Activated gamma-delta T cell treated with Interleukin-2 at 50 U/mL for 16 hours (primary cell): Measurements from ENCODE around the gene TPT1.
"Not testable (repeated sequence)": the region's sequence is repeated elsewhere in the genome, so short reads cannot be mapped to it uniquely, and the experiment has no call there.

Experiments
- DNase-seq: peaks from one replicate; pipeline ENCODE4 v3.0.0-alpha.2; 2020

TPT1 gene

DNA sequence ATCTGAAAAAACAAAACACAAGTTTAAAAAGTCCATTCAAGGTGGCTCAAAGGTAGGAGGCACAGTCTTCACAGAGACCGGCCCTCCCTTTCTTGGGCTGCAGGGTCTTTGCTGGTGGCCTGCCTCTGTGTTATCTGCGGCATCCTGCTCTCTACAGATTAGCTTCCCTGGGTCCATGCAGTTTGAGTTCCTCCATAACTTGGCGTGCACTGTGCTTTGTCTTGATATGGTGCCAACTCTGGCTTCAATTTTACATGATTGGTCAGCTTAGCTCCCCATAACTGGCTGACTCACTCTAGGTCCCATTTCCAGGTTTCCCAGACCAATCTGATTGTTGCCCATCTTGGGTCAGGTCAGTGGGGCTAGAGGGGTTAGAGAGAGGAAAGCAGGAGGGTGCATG lies 41.8 kb downstream of the TPT1 start:
- DNase-seq = no peak

DNA sequence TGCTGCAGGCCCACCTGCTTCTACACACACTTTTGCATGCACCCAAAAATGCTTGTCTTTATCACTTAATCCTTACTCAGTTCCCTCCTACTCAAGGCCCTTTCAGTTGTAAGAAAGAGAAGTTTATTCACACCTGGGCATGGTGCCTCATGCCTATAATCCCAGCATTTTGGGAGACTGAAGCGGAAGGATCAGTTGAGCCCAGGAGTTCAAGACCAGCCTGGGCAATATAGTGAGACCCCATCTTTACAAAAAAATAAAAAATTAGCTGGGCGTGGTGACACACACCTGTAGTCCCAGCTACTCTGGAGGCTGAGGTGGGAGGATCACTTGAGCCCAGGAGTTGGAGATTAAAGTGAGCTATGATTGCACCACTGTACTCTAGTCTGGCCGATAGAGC lies 42.4 kb downstream of the TPT1 start:
- not testable (repeated sequence) for DNase-seq

DNA sequence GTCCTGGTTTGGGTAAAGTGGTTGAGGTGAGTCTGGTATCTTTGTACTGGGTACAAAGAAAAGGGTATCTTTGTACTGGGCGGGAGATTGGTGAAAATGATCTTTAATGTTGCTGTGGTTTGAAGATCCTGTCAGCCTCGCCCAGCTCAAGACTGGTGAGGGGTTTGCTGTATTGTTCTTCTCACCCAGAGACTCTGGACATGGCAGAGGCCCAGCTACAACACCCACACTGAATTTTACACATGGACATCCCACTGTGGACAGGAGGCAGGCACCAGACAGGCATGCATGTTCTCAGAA lies 42.8 kb downstream of the TPT1 start:
- DNase-seq = no peak

DNA sequence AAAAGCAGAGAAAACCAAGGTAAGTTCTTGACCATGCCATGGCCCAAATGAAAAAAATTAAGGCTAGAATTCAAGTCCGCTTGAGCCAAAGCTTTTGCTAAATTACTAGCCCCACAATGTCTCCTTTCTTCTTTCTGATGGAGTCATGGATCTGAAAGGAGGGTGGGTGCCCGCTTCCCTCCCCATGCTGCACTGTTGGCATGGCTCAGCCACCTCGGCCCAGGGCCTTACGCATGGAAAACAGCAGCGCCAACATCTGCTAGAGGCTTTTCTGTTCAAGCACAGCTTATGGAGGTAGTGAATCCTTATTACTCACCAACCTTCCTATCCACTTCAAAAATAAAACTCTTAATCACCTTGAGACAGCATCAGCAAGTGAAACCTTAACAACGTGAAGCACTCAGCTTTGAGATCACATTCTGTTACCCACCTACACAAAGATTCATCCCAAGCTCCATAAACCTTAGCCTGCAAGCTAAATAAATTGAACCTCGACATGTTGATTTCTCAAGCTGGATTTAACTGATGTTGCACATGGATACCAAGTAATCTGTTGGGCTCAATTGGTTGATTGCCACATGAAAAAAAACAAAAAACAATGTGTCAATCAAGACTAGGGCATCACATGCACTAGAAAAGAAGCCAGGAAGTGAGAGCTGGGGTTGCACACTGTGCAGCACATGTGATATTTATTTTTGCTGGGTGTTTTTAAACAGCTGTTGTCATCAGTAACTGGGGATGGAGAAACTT lies 43.4 kb downstream of the TPT1 start:
- no peak for DNase-seq

DNA sequence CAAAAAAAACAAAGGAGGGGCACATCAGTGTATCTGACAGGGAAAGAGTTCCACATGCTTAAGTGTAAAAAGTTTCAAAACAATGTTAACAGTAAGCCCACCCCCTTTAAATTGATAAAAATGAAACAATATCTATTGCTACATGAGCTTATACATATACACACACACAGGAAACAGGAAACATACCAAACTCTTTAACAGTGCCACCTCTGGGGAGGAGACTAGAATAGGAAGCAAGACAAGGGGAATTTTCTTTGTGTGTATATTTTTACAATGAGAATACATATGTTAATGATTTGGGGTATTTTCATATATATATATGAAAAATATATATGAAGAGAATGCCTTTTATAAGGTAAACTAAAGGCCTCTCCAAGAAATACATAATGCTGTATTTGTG lies 44.7 kb downstream of the TPT1 start:
- no peak for DNase-seq

DNA sequence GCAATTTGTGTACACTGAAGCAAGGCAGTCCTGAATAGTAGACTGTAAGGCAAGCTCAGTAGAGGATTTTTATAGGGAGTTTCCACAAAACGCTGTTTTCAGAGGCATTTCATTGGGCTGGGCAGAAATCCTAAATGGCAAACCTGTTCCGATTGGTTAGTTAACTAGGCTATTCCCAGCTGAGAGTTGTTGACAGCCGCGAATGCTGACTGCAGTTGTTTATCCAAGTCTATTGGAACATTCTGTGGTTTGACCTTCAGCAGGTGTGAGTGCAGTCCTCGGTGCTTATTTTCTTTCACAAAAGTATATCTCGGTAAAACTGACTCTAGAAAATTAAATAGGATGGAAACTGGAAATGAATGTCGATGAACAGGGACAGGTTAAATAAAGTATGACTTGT lies 45.4 kb downstream of the TPT1 start:
- no peak for DNase-seq

DNA sequence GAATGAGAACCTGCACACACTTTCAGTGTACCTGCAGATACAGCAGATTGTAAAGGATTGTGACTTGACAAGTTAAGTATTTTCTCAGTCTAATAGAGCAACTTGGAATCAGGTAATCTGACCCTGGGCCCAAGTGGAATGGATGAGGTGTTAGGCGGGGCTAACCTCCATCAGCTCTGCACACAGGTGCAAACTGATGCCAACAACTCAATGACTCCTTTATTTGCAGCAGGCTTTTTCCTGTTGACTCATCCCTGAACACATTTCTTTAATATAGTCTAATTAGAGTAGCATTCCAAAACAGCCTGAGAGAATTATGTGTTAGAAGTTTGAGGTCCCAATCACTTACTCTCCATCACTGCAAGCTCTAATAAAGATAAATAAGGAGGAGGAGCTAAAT lies 48.8 kb downstream of the TPT1 start:
- no peak for DNase-seq

DNA sequence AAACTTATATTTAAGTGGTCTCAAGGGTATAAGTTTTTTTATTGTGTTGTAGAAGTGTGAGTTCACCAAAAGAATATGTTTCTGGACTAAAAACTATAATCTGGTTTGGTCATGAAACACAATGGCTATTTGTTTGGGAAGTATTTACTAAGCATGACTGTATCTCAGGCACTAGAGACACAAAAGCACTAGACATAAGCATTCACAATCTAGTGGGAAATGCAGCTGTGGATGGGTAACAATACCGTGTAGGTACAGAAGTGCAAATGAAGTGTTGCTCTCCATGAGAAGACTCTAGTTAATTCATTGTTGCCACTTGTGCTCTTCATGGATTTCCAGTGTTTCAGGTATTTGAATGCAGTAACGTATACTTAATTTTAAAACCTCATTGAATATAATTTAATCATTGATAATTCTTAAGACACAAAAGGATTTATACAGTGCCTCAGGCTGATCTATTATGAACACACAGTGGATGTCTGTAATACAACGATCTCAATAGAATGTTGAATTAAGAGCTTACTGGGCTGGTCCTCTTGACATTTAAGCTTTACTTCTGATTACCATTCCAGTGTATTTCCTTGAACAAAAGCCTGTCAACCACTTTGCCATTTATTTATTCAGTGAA lies 50.9 kb downstream of the TPT1 start:
- no peak for DNase-seq
